ENCODE measurements around the gene TPRX1. TPM values are rescaled to one million over a fixed set of nuclear protein-coding genes. Genes with fewer than 3 reads are reported as not detected.

Gene TPRX1
- total and polyA plus RNA-seq, 2 donors (not counting 3 experiments of a cell fraction or from before 2014, with no cell fraction given), result not detected

- Histone ChIP-seq H3K36me3 (ENCODE audit: control insufficient read depth in 2 of 2, extremely low read depth in 1 of 2, insufficient read depth in 2 of 2, low read length in 2 of 2) (peaks cover 21 to 56% of the 10 kb centered on the region in 2 experiments), H3K4me3 (replicated peaks in 1 of 3; ENCODE audit: insufficient read depth in 1 of 3, low read depth in 1 of 3, low read length in 3 of 3) (no peak overlapping the region), H3K4me1 (ENCODE audit: control insufficient read depth, extremely low read depth, insufficient read depth, low read length) (no peaks in the 10 kb centered on the region), H3K9me3 (replicated peaks; ENCODE audit: control insufficient read depth, insufficient read depth, low read length) (no peaks in the 10 kb centered on the region), H4K20me1 (replicated peaks; ENCODE audit: control insufficient read depth, extremely low read depth, insufficient read depth, low read length) (no peaks in the 10 kb centered on the region), H3K9me1 (replicated peaks; ENCODE audit: control insufficient read depth, extremely low read depth, insufficient read depth, low read length) (no peaks in the 10 kb centered on the region), H3K79me2 (ENCODE audit: control insufficient read depth, insufficient read depth, low read length) (no peaks in the 10 kb centered on the region), H3K9ac (replicated peaks; ENCODE audit: extremely low read depth, insufficient read depth, low read length) (no peak overlapping the region), H3K4me2 (ENCODE audit: insufficient read depth, low read length) (no peak overlapping the region), H3K27me3 (ENCODE audit: control insufficient read depth in 2 of 2, insufficient read depth in 2 of 2, low read length in 2 of 2) (no peaks in the 10 kb centered on the region), H2AFZ (ENCODE audit: low read depth, low read length) (no peak overlapping the region), H3K27ac (ENCODE audit: insufficient read depth, low read depth, low read length) (no peak overlapping the region)
- ChIA-PET CTCF (interaction anchor here (1.2 to 2.1 kb wide), 4 partner anchors 8 to 43 kb away, joined by 3 to 8 read pairs (median 4); partner anchors contain the start of gene EHD2), POLR2A (no interaction called here)
- DNase-seq (ENCODE audit: low read depth, low spot score) (no peak), FAIRE-seq (no peak)
- intact Hi-C loops (cut with micrococcal nuclease), result no loop called here
- BruUV-seq (replicated peaks), result no TSS peak
- no peak for TF ChIP-seq POLR2AphosphoS5 (IDR thresholded peaks at IDR 0.05; ENCODE audit: insufficient read depth, low read depth, low read length)
- no peak for TF ChIP-seq FOS (IDR thresholded peaks at IDR 0.05; ENCODE audit: borderline replicate concordance, insufficient read depth, low read length)
- TF ChIP-seq MYC (IDR thresholded peaks at IDR 0.05; ENCODE audit: low read depth, low read length), result no peak
- no peak for TF ChIP-seq GATA2 (IDR thresholded peaks at IDR 0.05; ENCODE audit: insufficient read depth, insufficient read length, low read depth, low read length)
- TF ChIP-seq POLR2A (IDR thresholded peaks at IDR 0.05; ENCODE audit: low read depth, low read length), result no peak
- no peak for TF ChIP-seq JUN (IDR thresholded peaks at IDR 0.05; ENCODE audit: borderline replicate concordance, insufficient read depth, insufficient read length, low read depth)
- TF ChIP-seq CTCF (IDR thresholded peaks at IDR 0.05; ENCODE audit: extremely low read depth in 1 of 2, insufficient read depth in 1 of 2, low read depth in 1 of 2, low read length in 2 of 2), result no peak
- no peak for TF ChIP-seq MAX (IDR thresholded peaks at IDR 0.05; ENCODE audit: insufficient read depth, insufficient read length)
- no peak for TF ChIP-seq EZH2 (IDR thresholded peaks at IDR 0.05; ENCODE audit: borderline replicate concordance, low read depth, low read length, severe bottlenecking)
- dilution Hi-C loops (cut with MboI; ENCODE audit: extremely low pct_ligation_motif_present, low sequenced_read_pairs), result no loop called here
Measured at GRCh38 chr19:47755762-47756626, 48.4 kb downstream of the TPRX1 start.

Measured in endothelial cell of umbilical vein (primary cell).